Activated T-cell treated with anti-CD3 and anti-CD28 coated beads for 48 hours (primary cell): ENCODE measurements around the gene KIF22.
"Not testable (repeated sequence)": the region's sequence is repeated elsewhere in the genome, so short reads cannot be mapped to it uniquely, and the experiment has no call there.

Experiments used
- DNase-seq: peaks from one replicate; pipeline ENCODE4 v3.0.0-alpha.2; 2020; ENCODE audit warnings: low read depth

The KIF22 gene

DNA sequence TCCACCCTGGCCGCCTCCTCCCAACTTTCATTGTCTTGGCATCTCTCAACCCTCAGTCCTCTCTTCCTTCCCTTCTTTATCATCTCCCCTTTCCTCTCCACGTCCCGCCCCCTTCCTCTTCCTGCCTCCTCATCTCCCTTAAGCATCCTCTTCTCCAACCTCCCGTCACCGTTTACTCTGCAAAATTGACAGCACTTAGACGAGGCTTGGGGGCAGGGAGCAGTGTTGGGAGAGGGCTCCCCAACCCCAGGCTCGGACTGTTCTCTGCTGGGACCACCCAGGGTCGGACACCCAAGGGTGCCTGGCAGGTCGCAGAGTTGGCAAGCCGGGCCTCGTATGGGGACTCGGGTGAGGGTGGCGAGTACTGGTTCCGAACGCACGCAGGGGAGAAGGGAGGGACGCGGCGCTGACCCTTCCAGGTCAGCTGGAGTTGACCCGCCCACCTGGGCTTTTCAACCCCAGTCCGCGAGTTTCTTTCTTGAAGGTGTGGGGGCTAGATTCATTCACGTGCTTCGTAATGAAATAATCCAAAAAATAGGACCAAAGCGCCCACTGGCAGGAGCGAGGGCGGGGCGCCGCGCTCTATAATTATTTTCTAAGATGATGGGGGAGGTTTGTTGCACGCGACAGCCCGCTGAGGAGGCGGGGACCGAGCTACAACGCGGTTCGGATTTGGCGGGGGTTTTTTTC, 24.6 kb downstream of the KIF22 start:
- no peak for DNase-seq

GRCh38 chr16:29815793-29816693, 25.5 kb downstream of the KIF22 start, which contains the start of gene PAGR1:
Gene PAGR1, plus strand, starts transcription at chr16:29816152. Its CDS starts 374 bp downstream, at chr16:29816526.
- peak; percentile 97 for DNase-seq

GRCh38 chr16:29816694-29817441, 26.3 kb downstream of the KIF22 start:
- DNase-seq = peak; percentile 74

- DNase-seq = no peak
These were observed 27.5 kb downstream of the KIF22 start for GRCh38 chr16:29818082-29818481.

DNA sequence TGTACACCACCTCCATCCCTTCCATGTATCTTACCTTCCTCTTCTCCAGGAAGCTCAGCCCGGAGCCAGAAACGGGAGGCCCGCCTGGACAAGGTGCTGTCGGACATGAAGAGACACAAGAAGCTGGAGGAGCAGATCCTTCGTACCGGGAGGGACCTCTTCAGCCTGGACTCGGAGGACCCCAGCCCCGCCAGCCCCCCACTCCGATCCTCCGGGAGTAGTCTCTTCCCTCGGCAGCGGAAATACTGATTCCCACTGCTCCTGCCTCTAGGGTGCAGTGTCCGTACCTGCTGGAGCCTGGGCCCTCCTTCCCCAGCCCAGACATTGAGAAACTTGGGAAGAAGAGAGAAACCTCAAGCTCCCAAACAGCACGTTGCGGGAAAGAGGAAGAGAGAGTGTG, 29.0 kb downstream of the KIF22 start:
- DNase-seq = no peak

GRCh38 chr16:29820271-29820701, 29.7 kb downstream of the KIF22 start, which contains the start of gene MVP:
Gene MVP, plus strand, starts transcription at chr16:29820462. Its CDS starts 10,088 bp downstream, at chr16:29830550.
- peak; percentile 53 for DNase-seq

DNA sequence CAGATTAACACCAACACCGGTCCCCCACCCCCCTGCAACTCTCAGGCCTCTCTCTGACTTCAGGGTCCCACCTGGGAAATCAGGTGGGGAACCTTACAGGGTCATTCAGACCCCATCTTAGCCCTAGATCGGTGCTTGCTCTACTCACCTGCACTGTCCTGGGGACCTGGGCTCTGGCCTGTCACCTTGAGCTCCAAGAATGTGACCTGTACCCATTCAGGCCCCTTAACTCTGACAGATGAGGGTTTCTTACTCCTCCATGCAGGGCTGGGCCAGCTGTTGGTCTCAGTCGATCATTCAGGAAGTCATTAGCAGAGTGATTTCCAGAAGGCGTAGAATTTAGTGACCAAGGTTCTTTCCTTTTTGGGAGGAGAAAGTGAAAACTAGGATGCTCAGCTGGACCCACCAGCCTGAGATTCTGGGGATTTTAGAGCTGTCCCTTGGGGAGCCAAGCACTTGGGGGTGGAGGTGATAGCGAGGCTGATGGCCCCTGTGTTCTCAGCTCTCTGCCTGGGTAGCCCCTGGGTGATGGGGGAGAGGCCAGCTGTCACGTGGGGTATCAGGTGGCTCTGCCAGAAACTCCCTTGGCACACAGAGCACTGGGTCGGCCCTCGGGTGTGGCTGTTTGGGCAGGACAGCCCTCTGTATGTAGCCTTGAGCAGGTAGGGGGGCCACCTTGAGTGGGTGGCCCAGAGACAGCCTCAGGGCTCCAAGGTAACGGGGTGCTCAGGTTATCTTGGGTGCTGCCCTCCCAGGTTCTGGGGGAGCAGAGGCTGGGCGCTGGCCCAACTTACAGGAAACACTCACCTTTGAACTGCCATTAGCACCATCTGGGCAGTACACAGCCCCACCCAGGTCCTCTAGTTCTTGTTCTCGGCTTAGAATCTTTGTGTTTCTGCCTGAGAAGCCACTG, 30.4 kb downstream of the KIF22 start:
- DNase-seq = no peak

DNA sequence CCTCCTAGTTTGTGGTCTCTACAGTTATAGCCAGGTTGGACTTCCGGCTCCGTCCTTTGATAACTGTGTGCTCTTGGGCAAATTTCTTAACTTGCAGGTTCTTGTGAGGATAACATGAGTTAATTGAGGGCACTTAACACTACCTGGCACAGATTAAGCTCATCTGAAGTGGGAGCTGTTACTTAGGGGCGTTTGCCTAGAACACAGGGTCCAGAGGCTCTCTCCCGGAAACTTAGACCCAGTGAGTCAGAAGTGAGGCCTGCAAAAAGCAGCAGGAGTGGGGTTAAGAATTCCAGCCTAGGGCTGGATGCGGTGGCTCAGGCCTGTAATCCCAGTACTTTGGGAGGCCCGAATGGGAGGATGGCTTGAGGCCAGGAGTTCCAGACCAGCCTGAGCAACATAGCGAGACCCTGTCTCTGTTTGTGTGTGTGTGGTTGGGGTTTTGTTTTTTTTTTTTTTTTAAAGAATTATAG, 31.1 kb downstream of the KIF22 start:
- no peak for DNase-seq

- DNase-seq = no peak
These were observed 34.1 kb downstream of the KIF22 start for GRCh38 chr16:29824589-29825144.

- DNase-seq = no peak
These were observed 34.8 kb downstream of the KIF22 start for GRCh38 chr16:29825145-29826044.

DNA sequence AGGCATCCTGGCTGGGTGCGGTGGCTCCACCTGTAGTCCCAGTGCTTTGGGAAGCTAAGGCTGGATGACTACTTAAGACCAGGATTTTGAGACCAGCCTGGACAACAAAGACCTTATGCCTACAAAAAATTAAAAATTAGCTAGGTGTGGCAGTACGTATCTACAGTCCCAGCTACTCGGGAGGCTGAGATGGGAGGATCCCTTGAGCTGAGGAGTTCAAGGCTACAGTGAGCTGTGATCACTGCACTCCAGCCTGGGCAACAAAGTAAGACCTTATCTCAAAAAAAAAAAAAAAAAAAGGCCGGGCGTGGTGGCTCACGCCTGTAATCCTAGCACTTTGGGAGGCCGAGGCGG, 35.8 kb downstream of the KIF22 start:
- no peak for DNase-seq

- DNase-seq = no peak
These were observed 40.2 kb downstream of the KIF22 start for GRCh38 chr16:29830774-29831173.

DNA sequence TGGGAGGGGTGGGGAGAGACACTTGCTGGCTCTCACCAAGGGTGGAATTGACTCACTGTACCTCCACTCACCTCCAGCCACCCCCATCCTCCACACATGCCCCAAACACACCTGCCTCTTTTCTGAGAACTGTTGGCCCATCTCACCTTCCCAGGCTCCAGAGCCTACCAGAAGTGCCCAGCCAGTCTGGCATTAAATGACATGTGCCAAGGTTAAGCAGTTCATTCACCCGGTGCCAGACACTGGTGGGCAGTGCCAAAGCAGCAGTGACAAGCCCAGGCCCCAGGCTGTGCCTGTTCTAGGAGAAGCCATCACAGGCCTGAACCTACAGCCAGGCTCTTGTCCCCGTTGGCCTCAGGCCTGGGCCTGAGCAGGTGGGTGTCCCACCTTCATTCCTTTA, 40.9 kb downstream of the KIF22 start:
- DNase-seq = no peak

DNA sequence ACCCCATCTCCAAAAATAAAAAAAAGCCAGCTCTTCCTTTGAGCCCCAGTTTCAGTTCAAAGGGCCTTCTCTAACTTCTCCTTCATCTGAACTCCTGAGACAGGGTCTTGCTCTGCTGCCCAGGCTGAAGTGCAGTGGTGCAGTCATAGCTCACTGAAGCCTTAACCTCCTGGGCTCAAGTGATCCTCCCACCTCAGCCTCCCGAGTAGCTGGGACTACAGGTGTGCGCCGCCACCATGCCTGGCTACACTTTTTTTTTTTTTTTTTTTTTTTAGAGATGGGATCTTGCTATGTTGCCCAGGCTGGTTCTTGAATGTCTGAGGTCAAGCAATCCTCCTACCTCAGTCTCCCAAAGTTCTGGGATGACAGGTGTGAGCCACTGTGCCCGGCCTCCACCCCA, 42.7 kb downstream of the KIF22 start:
- DNase-seq = not testable (repeated sequence)

- DNase-seq = no peak
These were observed 43.5 kb downstream of the KIF22 start for GRCh38 chr16:29834079-29834478.

DNA sequence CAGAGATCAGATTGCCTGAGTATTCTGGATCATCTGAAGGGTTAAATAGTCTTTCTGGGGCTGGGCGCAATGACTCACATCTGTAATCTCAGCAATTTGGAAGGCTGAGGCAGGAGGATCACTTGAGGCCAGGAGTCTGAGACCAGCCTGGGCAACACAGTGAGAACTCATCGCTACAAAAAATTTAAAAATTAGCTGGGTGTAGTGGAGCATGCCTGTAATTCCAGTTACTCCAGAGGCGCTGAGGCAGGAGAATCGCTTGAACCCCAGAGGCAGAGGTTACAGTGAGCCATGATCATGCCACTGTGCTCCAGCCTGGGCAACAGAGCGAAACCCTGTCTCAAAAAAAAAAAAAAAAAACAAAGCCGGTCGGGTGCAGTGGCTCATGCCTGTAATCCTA, 45.4 kb downstream of the KIF22 start:
- no peak for DNase-seq

- DNase-seq = no peak
These were observed 46.1 kb downstream of the KIF22 start for GRCh38 chr16:29836623-29837022.

- DNase-seq = no peak
These were observed 47.3 kb downstream of the KIF22 start for GRCh38 chr16:29837841-29838240.

- DNase-seq = no peak
These were observed 49.3 kb downstream of the KIF22 start for GRCh38 chr16:29839822-29840221.

- DNase-seq = no peak
These were observed 49.7 kb downstream of the KIF22 start for GRCh38 chr16:29840240-29840639.
